BJ (cell line): ENCODE measurements around the gene CTSC. TPM values are rescaled to one million over a fixed set of nuclear protein-coding genes. Genes with fewer than 3 reads are reported as not detected.

Experiments
- CTCF ChIA-PET: fragments of 350-600 bp; formaldehyde crosslinking; extraction: SDS; loops from one replicate; lab custom pipeline; 2021; ENCODE audit warnings: antibody characterized with exemption, inconsistent platforms; lab: Yijun Ruan, JAX
- POLR2A ChIA-PET: fragments of 300-600 bp; sonication (Branson Sonifier 250); formaldehyde crosslinking; extraction: SDS; loops from one replicate; lab custom pipeline; 2021; ENCODE audit warnings: antibody characterized with exemption; lab: Charles Lee
- DNase-seq: peaks from one replicate; pipeline ENCODE4 v3.0.0-alpha.2; 2011; ENCODE audit warnings: low read depth
- H3K27me3 ChIP-seq: 2 replicates; pipeline ENCODE4 v1.6.0; 2011; ENCODE audit warnings: low read length; ENCODE audit not compliant: control insufficient read depth, insufficient read depth
- H3K36me3 ChIP-seq: 2 replicates; pipeline ENCODE4 v1.5.1; 2011; ENCODE audit warnings: low read length; ENCODE audit not compliant: control insufficient read depth, insufficient read depth
- H3K4me3 ChIP-seq: 2 replicates; pipeline ENCODE4 v1.5.1; 2011; ENCODE audit warnings: low read depth, mild to moderate bottlenecking, control low read depth, low read length
- CTCF ChIP-seq: IDR thresholded peaks from 2 replicates; pipeline ENCODE4 v1.5.1; 2011; ENCODE audit warnings: low read depth, mild to moderate bottlenecking, control low read depth, inconsistent platforms, low read length, moderate library complexity; ENCODE audit not compliant: insufficient read depth
- polyA plus RNA-seq: library from polyadenylated mRNA; depleted of rRNA; stranded (reverse); fragments of >200 nt; gene quantifications from 2 replicates; pipeline ENCODE4 v1.2.3, GENCODE V29; 2011

CTSC gene
- polyA plus RNA-seq, 1 experiment: 175 TPM

GRCh38 chr11:88353835-88354496 lies 16.4 kb upstream of the CTSC start:
- TF ChIP-seq CTCF: no peak
- POLR2A ChIA-PET: no interaction called here
- H3K4me3 ChIP-seq: no peak overlapping the region
- H3K36me3 ChIP-seq: no peaks in the 10 kb centered on the region
- CTCF ChIA-PET: interaction anchor here (0.7 to 1.7 kb wide), 2 partner anchors 122 to 337 kb away, joined by 3 to 4 read pairs; no protein-coding TSS in a partner anchor
- no peaks in the 10 kb centered on the region for H3K27me3 ChIP-seq
- no peak for DNase-seq

GRCh38 chr11:88353386-88353785 lies 15.8 kb upstream of the CTSC start:
- ChIA-PET CTCF (interaction anchor here (1.3 to 2.1 kb wide), 3 partner anchors 15 to 337 kb away, joined by 3 to 5 read pairs (median 4); partner anchors contain the start of gene CTSC), POLR2A (no interaction called here)
- no peaks in the 10 kb centered on the region for H3K36me3 ChIP-seq
- H3K27me3 ChIP-seq: no peaks in the 10 kb centered on the region
- no peak for TF ChIP-seq CTCF
- DNase-seq: no peak
- no peak overlapping the region for H3K4me3 ChIP-seq

GRCh38 chr11:88352139-88352538 lies 14.6 kb upstream of the CTSC start:
- H3K4me3 ChIP-seq: no peak overlapping the region
- TF ChIP-seq CTCF: no peak
- ChIA-PET POLR2A (no interaction called here), CTCF (interaction anchor here (0.6 to 2.1 kb wide), 4 partner anchors 14 to 192 kb away, joined by 3 to 5 read pairs (median 3); partner anchors contain the start of gene CTSC)
- no peaks in the 10 kb centered on the region for H3K36me3 ChIP-seq
- H3K27me3 ChIP-seq: no peaks in the 10 kb centered on the region
- peak; percentile 33 for DNase-seq

GRCh38 chr11:88348870-88349269 lies 11.3 kb upstream of the CTSC start:
- DNase-seq: no peak
- ChIA-PET CTCF (no interaction called here), POLR2A (no interaction called here)
- Histone ChIP-seq H3K27me3 (no peaks in the 10 kb centered on the region), H3K36me3 (no peaks in the 10 kb centered on the region), H3K4me3 (no peak overlapping the region)
- TF ChIP-seq CTCF: no peak

- ChIA-PET POLR2A (no interaction called here), CTCF (no interaction called here)
- Histone ChIP-seq H3K27me3 (no peaks in the 10 kb centered on the region), H3K4me3 (no peak overlapping the region), H3K36me3 (no peaks in the 10 kb centered on the region)
- no peak for DNase-seq
- TF ChIP-seq CTCF: no peak
Observed at GRCh38 chr11:88345949-88346348, 8.4 kb upstream of the CTSC start.
